HCT116 (cell line): ENCODE measurements around the gene CMIP. TPM values are rescaled to one million over a fixed set of nuclear protein-coding genes. Genes with fewer than 3 reads are reported as not detected.

Source experiments
- ATAC-seq: fragments of 200-7000 bp; cut with Tn5 transposase; 2 replicates; pipeline ENCODE4 v1.9.1; 2020; ENCODE audit warnings: mild to moderate bottlenecking, moderate library complexity
- BruUV-seq: library from RNA; stranded (reverse); fragments of 400-500 nt; replicated peaks from 2 replicates; lab custom pipeline; 2021; lab: Mats Ljungman, UMichigan
- CTCF ChIA-PET: fragments of 300-600 bp; sonication (Branson Sonifier 250); formaldehyde crosslinking; loops from one replicate; lab custom pipeline; 2021; ENCODE audit warnings: antibody characterized with exemption; lab: Charles Lee
- POLR2A ChIA-PET: fragments of 300-600, 350-600 bp; sonication (Branson Sonifier 250); formaldehyde crosslinking; loops from one replicate; lab custom pipeline; 2021; ENCODE audit warnings: antibody characterized with exemption; lab: Charles Lee
- RAD21 ChIA-PET, 2 experiments: fragments of 300-600 bp; sonication (Branson Sonifier 250); formaldehyde crosslinking; loops; one replicate each; lab custom pipeline; 2023; ENCODE audit warnings: low total read pairs in 2 of 2; ENCODE audit not compliant: uncharacterized antibody in 2 of 2, unreplicated experiment in 2 of 2, low non-redundant PET in 1 of 2; lab: Charles Lee
- DNase-seq: peaks from one replicate; pipeline ENCODE4 v3.0.0-alpha.2; 2010; ENCODE audit warnings: low read depth, low spot score
- H2AFZ ChIP-seq: fragments of 200-600 bp; shearing (Covaris generic), sonication (generic); 2 replicates; pipeline ENCODE4 v1.6.1; 2017; ENCODE audit warnings: low read depth, mixed run types, mixed read lengths, antibody characterized with exemption, low read length; ENCODE audit not compliant: poor library complexity, severe bottlenecking
- H3K27ac ChIP-seq: 2 replicates; pipeline ENCODE4 v1.5.1; 2012; ENCODE audit warnings: low read depth, low read length
- H3K27me3 ChIP-seq: fragments of 200-600 bp; sonication (generic); 2 replicates; pipeline ENCODE4 v1.6.1; 2016; ENCODE audit warnings: mixed run types, low read length, mixed read lengths; ENCODE audit not compliant: insufficient read depth
- H3K36me3 ChIP-seq, 2 experiments: fragments of 200-500 bp in 1 of 2; fragments of 200-600 bp in 1 of 2; sonication (Bioruptor generic) in 1 of 2; sonication (generic) in 1 of 2; 2 replicates each; pipeline versions ENCODE4 v1.5.1 to v1.6.1; 2014 to 2016; ENCODE audit warnings: low read length in 2 of 2, inconsistent platforms in 1 of 2, mixed read lengths in 1 of 2, mixed run types in 1 of 2; ENCODE audit not compliant: insufficient read depth in 2 of 2, control insufficient read depth in 1 of 2
- H3K4me1 ChIP-seq, 2 experiments: fragments of 200-600 bp in 1 of 2; sonication (generic) in 1 of 2; 2 replicates each; pipeline versions ENCODE4 v1.5.1 to v1.6.1; 2012 to 2017; ENCODE audit warnings: low read length in 2 of 2, inconsistent platforms in 1 of 2, mild to moderate bottlenecking in 1 of 2, mixed read lengths in 1 of 2, mixed run types in 1 of 2, moderate library complexity in 1 of 2; ENCODE audit not compliant: insufficient read depth in 2 of 2, control insufficient read depth in 1 of 2
- H3K4me2 ChIP-seq: fragments of 200-600 bp; sonication (generic); 2 replicates; pipeline ENCODE4 v1.6.1; 2017; ENCODE audit warnings: mixed run types, low read length, mixed read lengths
- H3K4me3 ChIP-seq, 2 experiments: fragments of 200-600 bp in 1 of 2; sonication (generic) in 1 of 2; replicated peaks in 1 of 2; 2 replicates each; pipeline ENCODE4 v1.5.1; 2011 to 2016; ENCODE audit warnings: low read length in 2 of 2, control low read depth in 1 of 2, low read depth in 1 of 2, mild to moderate bottlenecking in 1 of 2, mixed read lengths in 1 of 2, mixed run types in 1 of 2
- H3K79me2 ChIP-seq: fragments of 200-600 bp; sonication (generic); 2 replicates; pipeline ENCODE4 v1.6.1; 2017; ENCODE audit warnings: mild to moderate bottlenecking, mixed run types, low read length, moderate library complexity, mixed read lengths; ENCODE audit not compliant: insufficient read depth
- H3K9ac ChIP-seq: fragments of 200-600 bp; sonication (generic); 2 replicates; pipeline ENCODE4 v1.6.1; 2016; ENCODE audit warnings: low read length, mixed read lengths
- H3K9me2 ChIP-seq: fragments of 200-600 bp; sonication (generic), shearing (Covaris generic); 2 replicates; pipeline ENCODE4 v1.6.1; 2017; ENCODE audit warnings: mixed run types, mild to moderate bottlenecking, moderate library complexity; ENCODE audit not compliant: insufficient read depth
- H3K9me3 ChIP-seq, 2 experiments: fragments of 200-500 bp in 1 of 2; fragments of 200-600 bp in 1 of 2; sonication (Bioruptor generic) in 1 of 2; sonication (generic) in 1 of 2; 2 replicates each; pipeline ENCODE4 v1.6.1; 2014 to 2017; ENCODE audit warnings: low read length in 2 of 2, mixed read lengths in 2 of 2, inconsistent platforms in 1 of 2, low read depth in 1 of 2, mild to moderate bottlenecking in 1 of 2, mixed run types in 1 of 2, moderate library complexity in 1 of 2; ENCODE audit not compliant: control insufficient read depth in 1 of 2, insufficient read depth in 1 of 2
- H4K20me1 ChIP-seq: fragments of 200-600 bp; sonication (generic), shearing (Covaris generic); 2 replicates; pipeline ENCODE4 v1.6.1; 2017; ENCODE audit warnings: mixed run types, mild to moderate bottlenecking, moderate library complexity; ENCODE audit not compliant: insufficient read depth
- CBX3 ChIP-seq: IDR thresholded peaks from 2 replicates; pipeline ENCODE4 v1.6.1; 2012; ENCODE audit warnings: low read depth
- CEBPB ChIP-seq: IDR thresholded peaks from 2 replicates; pipeline ENCODE4 v1.6.1; 2012; ENCODE audit warnings: low read depth
- ELF1 ChIP-seq: IDR thresholded peaks from 2 replicates; pipeline ENCODE4 v1.6.1; 2012; ENCODE audit warnings: low read depth, borderline replicate concordance
- FOSL1 ChIP-seq: IDR thresholded peaks from 2 replicates; pipeline ENCODE4 v1.6.1; 2012; ENCODE audit warnings: low read depth
- JUND ChIP-seq: IDR thresholded peaks from 2 replicates; pipeline ENCODE4 v1.6.1; 2012
- RAD21 ChIP-seq: IDR thresholded peaks from 2 replicates; pipeline ENCODE4 v1.6.1; 2012; ENCODE audit warnings: low read depth, mild to moderate bottlenecking
- SIN3A ChIP-seq: IDR thresholded peaks from 2 replicates; pipeline ENCODE4 v1.6.1; 2012; ENCODE audit warnings: low read depth
- SRF ChIP-seq: IDR thresholded peaks from 2 replicates; pipeline ENCODE4 v1.6.1; 2012; ENCODE audit warnings: low read depth
- YY1 ChIP-seq: IDR thresholded peaks from 2 replicates; pipeline ENCODE4 v1.6.1; 2011; ENCODE audit warnings: low read length, low read depth, moderate library complexity, mild to moderate bottlenecking; ENCODE audit not compliant: insufficient replicate concordance; ENCODE audit errors: extremely low read depth
- ZNF274 ChIP-seq: fragments of 200-500 bp; sonication (Bioruptor generic); IDR thresholded peaks from 2 replicates; pipeline ENCODE4 v1.6.1; 2014; ENCODE audit warnings: mild to moderate bottlenecking, low read depth, low read length, inconsistent platforms
- intact Hi-C: fragments of 100-400 bp; cut with micrococcal nuclease; formaldehyde crosslinking; loops from 2 replicates; pipeline ENCODE4 v1.10.0; 2022
- total RNA-seq: library from RNA; stranded (reverse); gene quantifications from one replicate; pipeline ENCODE4 v1.2.1, GENCODE V29; 2021; ENCODE audit not compliant: unreplicated experiment
- TF ChIP-seq, protein P1 (sequence below): IDR thresholded peaks from 2 replicates; pipeline ENCODE4 v1.6.1; 2012; ENCODE audit warnings: low read depth
- TF ChIP-seq, protein P2 (sequence below): IDR thresholded peaks from 2 replicates; pipeline ENCODE4 v1.6.1; 2011; ENCODE audit warnings: mild to moderate bottlenecking, low read length, moderate library complexity; ENCODE audit not compliant: insufficient replicate concordance; ENCODE audit errors: extremely low read depth

Gene CMIP
- total RNA-seq, 1 experiment from 2014 or later, result 64.6 TPM

DNA sequence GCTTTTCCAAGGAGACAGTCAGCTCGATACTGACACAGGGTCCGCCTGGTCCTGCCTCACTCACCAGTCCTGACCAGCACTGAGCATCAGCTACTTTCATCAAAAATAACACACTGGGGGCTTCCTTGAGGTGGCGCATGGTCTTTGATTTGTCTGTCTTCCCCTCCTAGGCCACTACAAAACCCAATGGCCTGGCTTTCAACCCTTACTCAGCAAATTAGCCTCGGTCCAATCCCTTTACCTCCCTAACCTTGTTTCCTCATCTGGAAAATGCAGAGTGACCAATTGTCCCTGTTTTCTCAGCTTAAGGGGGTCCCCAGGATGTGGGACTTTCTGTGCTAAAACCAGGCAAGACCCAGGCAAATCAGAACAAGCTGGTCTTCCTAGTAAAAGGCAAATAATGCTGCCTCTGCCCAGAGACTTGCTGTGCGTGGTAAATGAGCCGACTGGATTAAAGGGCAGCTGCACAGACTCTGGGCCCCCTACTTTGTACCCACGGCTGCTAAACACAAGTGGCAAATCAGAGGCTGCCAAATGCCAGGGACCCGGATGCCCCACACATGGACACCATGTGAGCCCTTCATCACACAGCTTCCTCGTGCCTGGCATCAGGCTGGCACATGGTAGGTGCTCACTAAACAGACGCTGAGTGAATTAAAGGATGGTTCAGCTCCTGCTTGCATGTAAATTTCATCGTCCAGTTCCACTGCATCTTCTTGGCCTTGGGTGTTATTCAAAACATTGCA, 31.2 kb upstream of the CMIP start:
- Histone ChIP-seq H4K20me1 (no peaks in the 10 kb centered on the region), H3K9me2 (no peaks in the 10 kb centered on the region), H2AFZ (no peak overlapping the region), H3K36me3 (no peaks in the 10 kb centered on the region), H3K4me3 (no peak overlapping the region), H3K9ac (no peak overlapping the region), H3K4me1 (peaks cover 5 to 25% of the 10 kb centered on the region in 2 experiments; a peak in 3 of 4 replicates), H3K79me2 (no peaks in the 10 kb centered on the region), H3K27me3 (no peaks in the 10 kb centered on the region), H3K4me2 (no peak overlapping the region), H3K9me3 (no peaks in the 10 kb centered on the region), H3K27ac (no peak overlapping the region)
- ATAC-seq, result no peak
- BruUV-seq, result no TSS peak
- ChIA-PET POLR2A (no interaction called here), RAD21 (no interaction called here), CTCF (interaction anchor here (0.7 to 1.2 kb wide), 2 partner anchors 9 to 17 kb away, joined by 3 read pairs; no protein-coding TSS in a partner anchor)
- TF ChIP-seq FOSL1 (no peak), ZNF274 (no peak), CBX3 (no peak), ELF1 (no peak), RAD21 (no peak), JUND (no peak), CEBPB (no peak), SIN3A (no peak), YY1 (no peak), SRF (no peak)
- TF ChIP-seq, protein P1, sequence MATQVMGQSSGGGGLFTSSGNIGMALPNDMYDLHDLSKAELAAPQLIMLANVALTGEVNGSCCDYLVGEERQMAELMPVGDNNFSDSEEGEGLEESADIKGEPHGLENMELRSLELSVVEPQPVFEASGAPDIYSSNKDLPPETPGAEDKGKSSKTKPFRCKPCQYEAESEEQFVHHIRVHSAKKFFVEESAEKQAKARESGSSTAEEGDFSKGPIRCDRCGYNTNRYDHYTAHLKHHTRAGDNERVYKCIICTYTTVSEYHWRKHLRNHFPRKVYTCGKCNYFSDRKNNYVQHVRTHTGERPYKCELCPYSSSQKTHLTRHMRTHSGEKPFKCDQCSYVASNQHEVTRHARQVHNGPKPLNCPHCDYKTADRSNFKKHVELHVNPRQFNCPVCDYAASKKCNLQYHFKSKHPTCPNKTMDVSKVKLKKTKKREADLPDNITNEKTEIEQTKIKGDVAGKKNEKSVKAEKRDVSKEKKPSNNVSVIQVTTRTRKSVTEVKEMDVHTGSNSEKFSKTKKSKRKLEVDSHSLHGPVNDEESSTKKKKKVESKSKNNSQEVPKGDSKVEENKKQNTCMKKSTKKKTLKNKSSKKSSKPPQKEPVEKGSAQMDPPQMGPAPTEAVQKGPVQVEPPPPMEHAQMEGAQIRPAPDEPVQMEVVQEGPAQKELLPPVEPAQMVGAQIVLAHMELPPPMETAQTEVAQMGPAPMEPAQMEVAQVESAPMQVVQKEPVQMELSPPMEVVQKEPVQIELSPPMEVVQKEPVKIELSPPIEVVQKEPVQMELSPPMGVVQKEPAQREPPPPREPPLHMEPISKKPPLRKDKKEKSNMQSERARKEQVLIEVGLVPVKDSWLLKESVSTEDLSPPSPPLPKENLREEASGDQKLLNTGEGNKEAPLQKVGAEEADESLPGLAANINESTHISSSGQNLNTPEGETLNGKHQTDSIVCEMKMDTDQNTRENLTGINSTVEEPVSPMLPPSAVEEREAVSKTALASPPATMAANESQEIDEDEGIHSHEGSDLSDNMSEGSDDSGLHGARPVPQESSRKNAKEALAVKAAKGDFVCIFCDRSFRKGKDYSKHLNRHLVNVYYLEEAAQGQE, result no peak
- TF ChIP-seq, protein P2, sequence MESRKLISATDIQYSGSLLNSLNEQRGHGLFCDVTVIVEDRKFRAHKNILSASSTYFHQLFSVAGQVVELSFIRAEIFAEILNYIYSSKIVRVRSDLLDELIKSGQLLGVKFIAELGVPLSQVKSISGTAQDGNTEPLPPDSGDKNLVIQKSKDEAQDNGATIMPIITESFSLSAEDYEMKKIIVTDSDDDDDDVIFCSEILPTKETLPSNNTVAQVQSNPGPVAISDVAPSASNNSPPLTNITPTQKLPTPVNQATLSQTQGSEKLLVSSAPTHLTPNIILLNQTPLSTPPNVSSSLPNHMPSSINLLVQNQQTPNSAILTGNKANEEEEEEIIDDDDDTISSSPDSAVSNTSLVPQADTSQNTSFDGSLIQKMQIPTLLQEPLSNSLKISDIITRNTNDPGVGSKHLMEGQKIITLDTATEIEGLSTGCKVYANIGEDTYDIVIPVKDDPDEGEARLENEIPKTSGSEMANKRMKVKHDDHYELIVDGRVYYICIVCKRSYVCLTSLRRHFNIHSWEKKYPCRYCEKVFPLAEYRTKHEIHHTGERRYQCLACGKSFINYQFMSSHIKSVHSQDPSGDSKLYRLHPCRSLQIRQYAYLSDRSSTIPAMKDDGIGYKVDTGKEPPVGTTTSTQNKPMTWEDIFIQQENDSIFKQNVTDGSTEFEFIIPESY, result no peak
- DNase-seq, result no peak
- intact Hi-C loops, result no loop called here
